HG02678 (cell line): ENCODE data around the gene SLTM.
"Not testable (repeated sequence)": the region's sequence is repeated elsewhere in the genome, so short reads cannot be mapped to it uniquely, and the experiment has no call there.

ENCODE experiments used
- ATAC-seq: cut with Tn5 transposase; IDR thresholded peaks from one replicate; pipeline ENCODE4 v1.9.1; 2021; ENCODE audit warnings: mild to moderate bottlenecking, moderate library complexity; ENCODE audit not compliant: unreplicated experiment

Gene SLTM

GRCh38 chr15:58929891-58930416 lies 3.5 kb downstream of the SLTM start:
- no peak for ATAC-seq

- ATAC-seq: no peak
These were observed 6.7 kb downstream of the SLTM start for GRCh38 chr15:58926823-58927222.

GRCh38 chr15:58924327-58924726 lies 9.2 kb downstream of the SLTM start:
- no peak for ATAC-seq

- ATAC-seq: no peak
These were observed 9.7 kb downstream of the SLTM start for GRCh38 chr15:58923696-58924300.

- no peak for ATAC-seq
These were observed 10.2 kb downstream of the SLTM start for GRCh38 chr15:58923284-58923683.

- ATAC-seq: no peak
These were observed 12.2 kb downstream of the SLTM start for GRCh38 chr15:58921267-58921790.

DNA sequence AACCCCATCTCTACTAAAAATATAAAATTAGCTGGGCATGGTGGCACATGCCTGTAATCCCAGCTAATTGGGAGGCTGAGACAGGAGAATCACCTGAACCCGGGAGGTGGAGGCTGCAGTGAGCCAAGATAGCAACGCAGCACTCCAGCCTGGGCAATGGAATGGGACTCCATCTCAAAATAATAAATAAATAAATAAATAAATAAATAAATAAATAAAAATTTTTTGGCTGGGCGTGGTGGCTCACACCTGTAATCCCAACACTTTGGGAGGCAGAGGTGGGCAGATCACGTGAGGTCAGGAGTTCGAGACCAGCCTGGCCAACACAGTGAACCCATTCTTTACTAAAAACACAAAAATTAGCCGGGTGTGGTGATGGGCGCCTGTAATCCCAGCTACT lies 13.0 kb downstream of the SLTM start:
- ATAC-seq: not testable (repeated sequence)

DNA sequence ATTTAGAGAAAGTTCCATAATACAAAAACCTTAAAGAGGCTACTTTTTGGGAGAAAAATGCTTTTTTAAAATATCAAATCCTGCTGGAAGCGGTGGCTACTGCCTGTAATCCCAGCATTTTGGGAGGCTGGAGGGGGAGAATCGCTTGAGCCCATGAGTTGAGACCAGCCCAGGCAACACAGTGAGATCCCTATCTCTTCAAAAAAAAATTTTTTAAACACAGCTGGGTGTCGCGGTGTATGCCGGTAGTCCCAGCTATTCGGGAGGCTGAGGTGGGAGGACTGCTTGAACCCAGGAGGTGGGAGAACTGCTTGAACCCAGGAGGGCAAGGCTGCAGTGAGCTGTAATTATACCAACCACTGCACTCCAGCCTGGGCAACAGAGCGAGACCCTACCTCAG lies 14.2 kb downstream of the SLTM start:
- no peak for ATAC-seq

GRCh38 chr15:58918239-58918638 lies 15.2 kb downstream of the SLTM start:
- ATAC-seq: no peak

- ATAC-seq: not testable (repeated sequence)
These were observed 15.8 kb downstream of the SLTM start for GRCh38 chr15:58917613-58918129.

DNA sequence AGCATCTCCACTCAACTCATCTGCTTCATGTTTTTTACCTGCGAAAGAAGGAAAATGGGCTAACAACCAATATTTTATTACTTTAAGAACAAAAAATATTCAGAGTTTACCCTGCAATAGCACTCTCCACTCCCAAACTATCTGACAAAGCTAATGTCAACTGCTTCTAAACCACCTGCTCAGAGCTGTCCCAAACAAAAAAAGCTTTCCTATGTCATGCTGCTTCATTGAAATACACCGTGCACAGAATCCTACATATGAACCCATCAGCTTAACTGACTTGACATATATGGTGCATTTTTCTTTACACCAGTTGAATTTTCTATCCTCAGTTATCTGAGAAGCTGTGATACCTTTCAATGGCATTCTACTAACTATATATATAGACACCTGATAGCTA lies 16.5 kb downstream of the SLTM start:
- no peak for ATAC-seq

DNA sequence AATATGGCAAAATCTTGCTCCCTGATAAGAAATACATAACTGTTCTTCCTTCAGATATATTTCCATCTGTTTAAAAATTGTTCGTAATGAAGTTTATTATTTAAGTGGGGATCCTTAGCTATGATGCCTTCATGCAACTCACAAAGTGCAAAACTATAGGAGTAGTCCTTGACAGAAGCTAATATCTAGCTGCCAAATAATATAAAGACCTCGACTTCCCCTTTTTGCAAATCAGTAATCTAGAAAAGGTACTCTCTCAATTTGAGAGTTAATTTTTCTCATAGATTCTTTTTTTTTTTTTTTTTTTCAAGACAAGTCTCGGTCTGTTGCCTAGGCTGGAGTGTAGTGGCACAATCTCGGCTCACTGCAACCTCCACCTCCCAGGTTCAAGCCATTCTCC lies 23.0 kb downstream of the SLTM start:
- no peak for ATAC-seq

- ATAC-seq: no peak
These were observed 23.9 kb downstream of the SLTM start for GRCh38 chr15:58909616-58910015.

GRCh38 chr15:58908550-58909309 lies 24.7 kb downstream of the SLTM start:
- no peak for ATAC-seq

- no peak for ATAC-seq
These were observed 32.8 kb downstream of the SLTM start for GRCh38 chr15:58900631-58901030.

DNA sequence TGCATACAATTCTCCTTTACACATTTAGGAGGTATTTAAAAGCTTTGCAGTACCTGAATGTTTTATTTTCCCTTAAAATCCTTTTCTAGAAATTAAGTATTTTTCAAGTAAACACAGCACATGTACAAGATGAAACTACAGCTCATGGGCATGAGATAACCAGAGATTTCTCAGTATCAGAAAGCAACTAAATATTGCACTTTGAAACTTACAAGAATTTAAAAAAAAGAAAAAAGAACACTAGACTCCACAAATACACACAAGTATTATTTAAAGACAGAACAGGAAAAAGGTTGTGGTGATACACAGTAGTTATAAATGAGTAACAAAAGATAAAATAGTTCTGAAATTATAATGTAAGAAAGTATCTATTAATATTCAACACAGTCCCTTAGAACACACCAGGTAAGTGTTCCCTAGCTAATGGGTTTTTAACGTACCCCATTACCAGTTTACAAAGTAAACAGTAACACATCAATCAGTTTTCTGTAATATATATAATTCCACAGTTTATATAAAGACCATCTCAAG lies 35.3 kb downstream of the SLTM start:
- no peak for ATAC-seq

- no peak for ATAC-seq
These were observed 44.1 kb downstream of the SLTM start for GRCh38 chr15:58889363-58889762.

GRCh38 chr15:58886921-58887320 lies 46.6 kb downstream of the SLTM start:
- ATAC-seq: no peak

- not testable (repeated sequence) for ATAC-seq
These were observed 49.6 kb downstream of the SLTM start for GRCh38 chr15:58883926-58884325.

DNA sequence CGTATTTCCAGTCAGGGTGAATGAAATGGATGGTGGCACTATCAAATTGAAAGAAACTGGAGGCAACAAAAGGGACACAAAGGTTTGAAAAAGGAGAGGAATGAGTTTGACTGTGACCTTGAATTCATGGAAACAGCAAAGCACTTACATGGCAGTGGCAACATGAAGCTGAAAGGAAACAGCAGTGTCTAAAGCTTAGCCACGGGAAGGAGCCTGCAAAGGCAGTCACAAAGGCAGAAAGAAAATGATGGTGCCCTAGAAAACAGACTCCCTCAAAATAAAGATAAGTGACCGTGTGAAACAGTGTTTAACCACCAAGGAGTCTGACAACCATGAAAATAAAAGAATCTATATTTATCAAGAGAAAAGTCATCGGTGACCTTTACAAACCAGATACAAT lies 51.2 kb downstream of the SLTM start:
- ATAC-seq: no peak

DNA sequence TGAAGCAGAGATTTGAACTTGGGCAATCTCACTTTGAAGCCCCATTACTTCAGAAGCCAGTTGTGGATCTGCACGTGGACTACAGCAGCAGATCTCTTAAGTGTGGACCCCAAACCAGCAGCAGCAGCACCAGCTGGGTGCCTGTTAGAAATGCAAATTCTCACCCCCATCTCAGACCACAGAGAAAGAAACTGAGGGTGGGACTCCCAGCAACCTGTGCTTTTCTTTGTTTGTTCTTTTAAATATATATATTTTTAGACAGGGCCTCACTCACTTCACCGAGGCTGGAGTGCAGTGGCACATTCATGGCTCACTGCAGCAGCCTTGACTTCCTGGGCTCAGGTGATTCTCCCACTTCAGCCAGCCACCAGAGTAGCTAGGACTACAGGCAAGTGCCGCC lies 53.2 kb downstream of the SLTM start:
- no peak for ATAC-seq
